GM18498 (cell line): ENCODE measurements around the gene CCDC154.

Source experiments
- ATAC-seq: cut with Tn5 transposase; IDR thresholded peaks from one replicate; pipeline ENCODE4 v1.9.1; 2021; ENCODE audit warnings: mild to moderate bottlenecking, moderate library complexity; ENCODE audit not compliant: unreplicated experiment

CCDC154 gene

GRCh38 chr16:1398351-1398750 is 46.0 kb downstream of the CCDC154 start:
- ATAC-seq: no peak

GRCh38 chr16:1397779-1398178 is 46.6 kb downstream of the CCDC154 start:
- no peak for ATAC-seq

GRCh38 chr16:1395444-1396031 is 48.8 kb downstream of the CCDC154 start:
- ATAC-seq: no peak

- ATAC-seq: no peak
Observed at GRCh38 chr16:1394367-1394951, 49.9 kb downstream of the CCDC154 start.

- ATAC-seq: no peak
Observed at GRCh38 chr16:1393613-1394176, 50.7 kb downstream of the CCDC154 start.

- no peak for ATAC-seq
Observed at GRCh38 chr16:1392826-1393225, 51.5 kb downstream of the CCDC154 start.

- no peak for ATAC-seq
Observed at GRCh38 chr16:1390239-1390779, 54.0 kb downstream of the CCDC154 start.

GRCh38 chr16:1389762-1390161 is 54.6 kb downstream of the CCDC154 start:
- no peak for ATAC-seq

GRCh38 chr16:1387331-1387730 is 57.0 kb downstream of the CCDC154 start:
- ATAC-seq: no peak

- no peak for ATAC-seq
Observed at GRCh38 chr16:1385232-1385631, 59.1 kb downstream of the CCDC154 start.
